Bone marrow (tissue), 2 donors: ENCODE data around the gene STK11.

Experiments used
- DNase-seq, 2 donors: peaks; one replicate each; lab custom pipeline; 2025; lab: John Stamatoyannopoulos, UW

The STK11 gene

DNA sequence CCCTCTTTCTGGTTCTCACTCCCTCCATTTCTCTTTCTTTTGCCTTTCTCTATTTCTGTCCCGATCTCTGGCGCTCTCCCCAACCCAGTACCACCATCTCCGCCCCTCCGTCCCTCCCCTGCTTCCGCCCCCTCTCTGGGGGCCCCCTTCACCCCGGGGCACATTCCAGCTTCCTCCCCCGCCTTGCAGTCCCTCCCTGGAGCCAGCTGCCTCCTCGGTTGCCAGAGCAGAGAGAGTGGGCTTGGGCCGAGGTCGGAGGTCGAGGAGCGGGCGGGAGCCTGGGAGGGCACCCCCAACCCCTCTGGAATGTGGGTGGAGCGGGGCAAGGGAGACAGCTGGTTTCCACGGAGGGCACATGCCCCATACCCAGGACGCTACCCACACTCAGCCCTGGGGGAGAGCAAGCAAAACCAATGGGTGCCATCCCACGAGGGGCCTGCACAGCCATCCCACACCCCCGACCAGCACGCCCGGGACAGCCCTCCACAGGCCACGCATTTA is 57.1 kb downstream of the STK11 start:
- no peak for DNase-seq

DNA sequence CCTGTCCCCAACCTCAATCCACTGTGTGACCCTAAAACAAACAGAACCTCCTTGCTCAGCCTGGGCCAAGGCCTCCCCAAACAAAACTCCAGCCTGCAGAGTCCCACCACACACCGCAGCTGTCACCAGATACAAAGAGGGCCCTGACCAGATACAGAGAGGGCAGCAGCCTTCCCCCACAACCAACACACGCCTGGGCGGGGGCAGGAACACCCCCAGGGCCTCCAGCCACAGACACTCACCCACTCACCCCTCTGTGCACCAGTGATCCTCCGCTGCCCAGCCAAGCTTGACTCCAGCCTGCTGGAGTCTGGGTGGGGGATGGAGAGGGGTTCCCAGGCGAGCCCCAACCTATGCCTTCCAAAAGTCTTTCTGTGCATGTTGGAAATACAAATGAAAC is 57.6 kb downstream of the STK11 start:
- no peak for DNase-seq

DNA sequence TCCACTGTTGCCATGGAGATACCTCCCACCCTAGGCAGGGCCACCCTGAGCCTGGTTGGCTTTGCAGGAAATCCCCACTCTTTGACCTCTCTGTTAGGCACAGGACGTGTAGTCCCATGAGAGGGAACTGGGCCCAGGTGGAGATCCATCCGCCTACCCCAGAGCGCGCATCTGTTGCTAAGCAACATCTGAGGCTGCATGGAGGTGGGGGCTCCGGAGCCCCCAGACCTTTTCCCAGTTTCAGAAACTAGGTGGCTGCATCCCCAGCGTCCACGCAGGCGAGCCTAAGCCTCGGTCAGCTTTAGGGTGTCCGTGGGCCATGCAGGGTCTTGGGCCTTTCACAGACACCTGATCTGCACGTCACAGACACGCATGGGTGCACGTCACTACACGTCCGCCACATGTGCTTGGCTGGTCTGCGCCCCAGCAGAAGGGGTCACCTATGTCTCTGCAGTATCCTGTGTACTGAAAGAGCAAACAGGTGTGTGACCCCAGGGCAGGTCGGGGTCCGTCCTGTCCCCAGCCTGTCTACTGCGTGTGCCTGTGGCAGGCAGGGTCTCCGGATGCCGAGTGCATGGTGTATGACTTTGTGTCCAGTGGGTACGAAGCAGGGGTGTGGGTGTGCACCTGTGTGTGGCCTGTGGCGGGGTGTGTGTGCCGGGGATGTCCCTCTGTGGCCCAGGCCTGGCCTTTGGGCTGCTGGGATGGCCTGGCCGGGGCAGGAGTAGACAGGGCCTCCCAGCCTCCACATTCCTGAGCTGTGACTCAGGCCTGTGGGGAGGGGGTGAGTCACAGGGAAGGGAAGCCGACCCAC is 59.4 kb downstream of the STK11 start:
- DNase-seq = no peak

DNA sequence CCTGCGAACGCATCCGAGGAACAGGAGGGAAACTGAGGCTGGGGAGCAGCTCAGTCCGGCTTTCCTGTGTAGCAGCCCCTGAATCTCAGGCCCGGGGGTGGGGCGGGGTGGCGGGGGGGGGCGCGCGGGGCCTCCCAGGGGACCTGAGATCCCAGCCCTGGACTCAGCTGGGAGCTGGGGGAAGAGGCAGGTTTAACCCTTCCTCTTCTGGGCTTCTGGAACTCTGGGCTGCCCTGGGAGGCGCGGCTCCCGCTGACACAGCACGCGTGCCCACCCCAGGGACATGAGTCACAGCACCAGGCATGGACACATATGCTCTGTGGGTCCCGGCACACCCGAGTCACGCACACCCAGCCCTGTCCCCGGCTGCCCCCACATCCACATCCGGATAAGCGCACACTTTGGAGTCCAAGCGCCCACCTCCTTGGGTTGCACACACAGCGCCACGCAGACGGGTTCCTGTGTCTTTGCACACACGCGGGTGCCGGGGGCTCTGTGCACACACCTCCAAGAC is 60.1 kb downstream of the STK11 start:
- DNase-seq = peak; percentile 55 to 84

DNA sequence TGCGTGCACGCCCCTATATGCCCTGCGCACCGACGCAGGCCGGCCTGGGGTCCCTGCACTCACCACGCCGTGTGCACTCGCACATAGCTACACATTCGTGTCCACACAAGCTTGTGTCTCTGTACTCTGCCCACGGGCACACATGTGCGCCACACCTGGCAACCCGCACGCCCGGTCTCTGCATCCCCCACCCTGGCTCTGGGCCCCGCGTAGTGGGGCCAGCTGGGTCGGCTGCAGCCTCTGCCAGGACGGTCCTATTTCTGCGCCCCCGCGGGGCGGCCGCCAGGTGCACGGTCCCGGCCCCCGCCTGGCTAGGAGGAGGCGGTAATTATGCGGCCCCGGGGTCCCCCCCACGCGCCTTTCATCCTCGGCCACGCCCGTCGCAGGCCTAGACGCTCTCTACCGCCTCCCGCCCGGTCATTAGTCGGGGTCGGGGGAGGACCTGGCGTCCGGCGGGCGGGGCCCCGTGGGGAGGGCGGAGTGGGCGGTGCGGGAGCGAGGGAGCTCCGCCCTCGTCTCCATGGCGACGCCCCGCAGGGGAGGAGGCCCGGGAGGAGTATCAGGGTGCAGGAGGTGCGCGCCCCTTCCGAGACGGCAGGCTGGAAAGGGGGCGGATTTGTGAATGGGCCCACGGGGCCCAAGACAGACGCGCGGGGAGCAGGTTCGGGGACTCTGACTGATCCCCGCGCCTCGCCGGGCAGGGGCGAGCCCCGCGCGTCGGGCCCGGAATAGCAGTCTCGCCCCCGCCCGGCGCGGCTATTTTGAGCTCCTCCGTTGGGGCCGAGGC is 60.7 kb downstream of the STK11 start:
- DNase-seq = peak; percentile 33 to 86

DNA sequence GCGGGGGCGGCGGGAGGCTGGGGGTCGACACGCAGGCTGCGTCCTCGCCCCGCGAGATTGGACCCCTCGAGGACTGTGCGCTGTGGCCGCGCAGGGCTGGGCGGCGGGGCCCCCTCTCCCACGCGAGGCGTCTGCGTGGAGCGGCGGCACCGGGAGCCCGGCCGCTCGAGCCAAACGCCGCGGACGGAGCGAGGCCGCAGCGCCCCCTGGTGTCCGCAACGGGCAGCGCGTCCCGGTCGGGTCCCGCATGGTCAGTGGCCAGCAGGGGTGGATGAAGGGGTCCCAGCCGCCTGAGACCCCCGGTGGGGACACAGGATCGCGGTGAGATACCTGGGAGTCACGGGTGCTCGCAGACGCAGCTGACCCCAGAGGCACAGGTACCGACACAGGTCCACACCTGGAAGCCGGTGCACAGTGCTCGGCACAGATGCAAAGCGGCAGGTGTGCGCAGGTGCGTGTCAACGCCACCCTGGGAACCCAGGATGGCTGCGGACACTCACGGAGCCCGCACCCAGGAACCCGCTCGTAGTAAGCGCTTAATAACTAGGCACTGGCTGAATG is 61.4 kb downstream of the STK11 start:
- peak in 1 of 2 donors; percentile 82 for DNase-seq

- DNase-seq = no peak
Measured at GRCh38 chr19:1267477-1268225, 62.1 kb downstream of the STK11 start.

GRCh38 chr19:1268226-1269064 is 62.9 kb downstream of the STK11 start:
- DNase-seq = no peak

DNA sequence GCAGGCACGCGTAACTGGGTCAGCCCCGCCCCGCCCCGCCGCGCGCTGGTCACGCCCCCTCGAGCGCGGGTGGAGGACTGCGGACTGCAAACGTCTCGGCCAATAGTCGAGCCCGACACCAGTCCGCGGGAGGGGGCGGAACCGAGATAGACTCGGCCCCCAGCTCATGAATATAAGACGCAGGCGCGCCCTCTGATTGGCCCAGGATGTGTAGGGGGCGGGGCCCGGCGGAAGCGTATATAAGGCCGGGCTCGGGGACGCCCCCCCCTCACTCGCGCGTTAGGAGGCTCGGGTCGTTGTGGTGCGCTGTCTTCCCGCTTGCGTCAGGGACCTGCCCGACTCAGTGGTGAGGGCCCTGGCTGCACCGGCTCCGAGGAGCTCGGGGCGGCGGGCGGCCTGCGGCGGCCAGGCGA is 63.5 kb downstream of the STK11 start, which contains the start of gene CIRBP:
Gene CIRBP (plus strand): TSS at position 268 of the 413 bp plus-strand sequence. CDS start 1,602 bp downstream, outside the sequence.
- peak; percentile 92 for DNase-seq

DNA sequence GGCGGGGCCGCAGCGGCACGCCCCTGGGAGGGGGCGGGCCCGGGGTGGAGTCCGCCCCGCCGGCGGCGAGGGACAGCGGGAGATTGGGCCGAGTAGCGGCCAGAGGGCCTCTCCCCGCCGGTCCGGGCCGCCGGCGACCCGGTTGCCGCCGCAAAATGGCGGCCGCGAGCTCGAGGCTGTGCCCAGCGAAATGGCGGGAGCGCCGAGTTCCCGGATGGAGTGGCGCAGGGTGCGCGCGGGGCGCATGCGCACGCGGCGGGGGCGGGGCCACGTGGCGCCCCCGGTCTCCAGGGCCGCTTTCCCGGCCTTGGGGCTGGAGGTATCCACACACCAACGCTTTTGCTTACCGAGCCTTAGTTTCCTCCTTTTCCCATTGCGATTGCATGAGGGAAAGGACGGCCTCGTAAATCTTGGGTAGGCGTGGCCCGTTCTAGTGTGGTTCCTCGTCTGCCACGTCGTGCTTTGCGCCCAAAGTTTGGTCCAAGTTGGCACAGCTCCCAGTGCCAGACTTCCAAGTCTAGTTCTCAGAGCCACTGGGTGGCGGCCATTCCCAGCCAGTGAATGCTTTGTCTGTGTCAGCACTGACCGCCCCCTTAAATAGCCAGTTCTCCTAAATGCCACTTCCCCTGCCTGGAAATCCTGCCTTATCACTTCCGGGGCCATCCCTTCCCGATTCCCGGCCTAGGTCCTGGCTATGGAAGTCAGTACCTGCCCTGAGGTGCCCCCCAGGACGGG is 64.1 kb downstream of the STK11 start:
- peak; percentile 37 to 83 for DNase-seq

DNA sequence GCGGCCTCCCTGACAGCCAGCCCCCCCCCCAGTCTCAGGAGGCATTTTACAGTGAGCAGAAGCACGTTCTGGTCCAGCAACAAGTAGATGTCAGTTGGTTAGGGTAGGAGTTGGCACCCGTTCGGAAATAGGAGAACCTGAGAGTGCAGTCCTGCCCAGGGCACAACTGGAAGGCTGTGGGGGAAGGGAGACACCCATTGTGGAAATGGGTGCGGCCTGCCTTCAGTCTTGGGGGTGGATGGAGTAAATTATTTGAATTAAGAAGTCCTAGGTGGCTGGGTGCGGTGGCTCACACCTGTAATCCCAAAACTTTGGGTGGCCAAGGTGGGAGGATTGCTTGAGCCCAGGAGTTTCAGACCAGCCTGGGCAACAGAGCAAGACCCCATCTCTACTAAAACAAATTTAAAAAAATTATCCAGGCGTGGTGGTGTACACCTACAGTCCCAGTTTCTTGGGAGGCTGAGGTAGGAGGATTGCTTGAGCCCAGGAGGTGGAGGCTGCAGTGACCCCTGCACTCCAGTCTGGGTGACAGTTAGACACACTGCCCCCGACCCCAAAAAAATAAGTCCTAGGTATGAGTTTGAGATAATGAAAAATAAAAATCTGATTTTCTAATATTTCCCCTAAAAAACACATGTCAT is 64.8 kb downstream of the STK11 start:
- DNase-seq = no peak

DNA sequence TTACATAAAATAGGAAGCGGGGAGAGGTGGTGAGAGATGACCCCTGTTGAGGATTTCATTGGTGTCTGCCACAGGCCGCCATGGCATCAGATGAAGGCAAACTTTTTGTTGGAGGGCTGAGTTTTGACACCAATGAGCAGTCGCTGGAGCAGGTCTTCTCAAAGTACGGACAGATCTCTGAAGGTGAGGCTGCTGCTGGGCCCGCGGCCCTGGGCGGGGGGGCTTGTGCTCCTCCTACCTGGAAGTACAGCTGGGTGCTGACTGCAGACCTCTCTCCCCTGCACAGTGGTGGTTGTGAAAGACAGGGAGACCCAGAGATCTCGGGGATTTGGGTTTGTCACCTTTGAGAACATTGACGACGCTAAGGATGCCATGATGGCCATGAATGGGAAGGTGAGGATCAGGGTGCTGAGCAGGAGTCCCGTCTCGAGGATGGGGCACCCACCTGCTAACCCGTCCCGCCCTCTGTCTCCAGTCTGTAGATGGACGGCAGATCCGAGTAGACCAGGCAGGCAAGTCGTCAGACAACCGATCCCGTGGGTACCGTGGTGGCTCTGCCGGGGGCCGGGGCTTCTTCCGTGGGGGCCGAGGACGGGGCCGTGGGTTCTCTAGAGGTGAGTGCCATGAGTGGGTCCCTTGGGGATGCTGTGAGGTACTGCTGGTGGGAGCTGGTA is 65.4 kb downstream of the STK11 start:
- DNase-seq = no peak

GRCh38 chr19:1271528-1272422 is 66.2 kb downstream of the STK11 start:
- DNase-seq = no peak

GRCh38 chr19:1272423-1273262 is 67.1 kb downstream of the STK11 start:
- DNase-seq = no peak

- no peak for DNase-seq
Measured at GRCh38 chr19:1273263-1274041, 67.9 kb downstream of the STK11 start.
